ENCODE measurements around the gene LGR4.

Gene LGR4

GRCh38 chr11:27481992-27482391, 9.4 kb upstream of the LGR4 start:
- DNase-seq = no peak

- no peak for DNase-seq
Observed at GRCh38 chr11:27477831-27478230, 5.2 kb upstream of the LGR4 start.

- no peak for DNase-seq
Observed at GRCh38 chr11:27477243-27477642, 4.7 kb upstream of the LGR4 start.

- DNase-seq = no peak
Observed at GRCh38 chr11:27475622-27476021, 3.0 kb upstream of the LGR4 start.

GRCh38 chr11:27473017-27473406, 422 bp upstream of the LGR4 start:
- no peak for DNase-seq

- no peak for DNase-seq
Observed at GRCh38 chr11:27471589-27472397, 797 bp downstream of the LGR4 start.

- no peak for DNase-seq
Observed at GRCh38 chr11:27470826-27471588, 1.6 kb downstream of the LGR4 start.

- DNase-seq = no peak
Observed at GRCh38 chr11:27470166-27470565, 2.4 kb downstream of the LGR4 start.

GRCh38 chr11:27468995-27469695, 3.4 kb downstream of the LGR4 start:
- DNase-seq = no peak

GRCh38 chr11:27468209-27468994, 4.2 kb downstream of the LGR4 start:
- DNase-seq = no peak

GRCh38 chr11:27467181-27467913, 5.2 kb downstream of the LGR4 start:
- no peak for DNase-seq

- DNase-seq = no peak
Observed at GRCh38 chr11:27466363-27466762, 6.2 kb downstream of the LGR4 start.

GRCh38 chr11:27465629-27466028, 7.0 kb downstream of the LGR4 start:
- DNase-seq = no peak

GRCh38 chr11:27464909-27465308, 7.7 kb downstream of the LGR4 start:
- no peak for DNase-seq

- no peak for DNase-seq
Observed at GRCh38 chr11:27464289-27464696, 8.3 kb downstream of the LGR4 start.

- DNase-seq = no peak
Observed at GRCh38 chr11:27462543-27462942, 10.0 kb downstream of the LGR4 start.

GRCh38 chr11:27460158-27460978, 12.2 kb downstream of the LGR4 start:
- DNase-seq = no peak

- DNase-seq = no peak
Observed at GRCh38 chr11:27459191-27459590, 13.4 kb downstream of the LGR4 start.

- DNase-seq = no peak
Observed at GRCh38 chr11:27458182-27458581, 14.4 kb downstream of the LGR4 start.

- DNase-seq = no peak
Observed at GRCh38 chr11:27456795-27457329, 15.7 kb downstream of the LGR4 start.
